ENCODE measurements around the gene COG5. TPM values are rescaled to one million over a fixed set of nuclear protein-coding genes. Genes with fewer than 3 reads are reported as not detected.

Gene COG5
- total RNA-seq, 4 donors from 2014 or later: 39.7 to 143 (median 98.3) TPM

GRCh38 chr7:107580716-107581383 lies 17.1 kb upstream of the COG5 start:
- intact Hi-C loops (cut with DNase I; ENCODE audit: low total_unique reads): no loop called here

GRCh38 chr7:107579885-107580715 lies 16.4 kb upstream of the COG5 start, which contains the start of gene BCAP29:
Gene BCAP29 (plus strand): TSS chr7:107580246. CDS start chr7:107580773, 527 bp downstream.
- intact Hi-C loops (cut with DNase I; ENCODE audit: low total_unique reads): no loop called here
- H3K4me3 ChIP-seq: peak within 1 kb of the TSS; percentile 65 to 74
- peak in 2 of 4 experiments; percentile 6 to 14 for TF ChIP-seq CTCF (IDR thresholded peaks at IDR 0.05)
- TF ChIP-seq POLR2A (IDR thresholded peaks at IDR 0.05): peak; percentile 61 to 93
- no peaks in the 10 kb centered on the region for H3K9me3 ChIP-seq
- DNase-seq: peak; percentile 65 to 70
- no peaks in the 10 kb centered on the region for H3K27me3 ChIP-seq
- no peaks in the 10 kb centered on the region for H3K36me3 ChIP-seq
- H3K27ac ChIP-seq: peak within 1 kb of the TSS; percentile 92 to 97
- H3K4me1 ChIP-seq: no peaks in the 10 kb centered on the region

More at GRCh38 chr7:107580716-107581383, 17.1 kb upstream of the COG5 start:
- Histone ChIP-seq H3K27me3 (no peaks in the 10 kb centered on the region), H3K4me1 (no peaks in the 10 kb centered on the region), H3K4me3 (peak overlapping the region; percentile 65 to 74), H3K36me3 (no peaks in the 10 kb centered on the region), H3K27ac (peak overlapping the region; percentile 92 to 97), H3K9me3 (no peaks in the 10 kb centered on the region)
- TF ChIP-seq CTCF (IDR thresholded peaks at IDR 0.05) (peak in 1 of 4 experiments; percentile 4), POLR2A (IDR thresholded peaks at IDR 0.05) (no peak)
- no peak for DNase-seq

- intact Hi-C loops (cut with DNase I; ENCODE audit: low total_unique reads): no loop called here
- Histone ChIP-seq H3K27me3 (no peaks in the 10 kb centered on the region), H3K27ac (peak overlapping the region; percentile 92 to 97), H3K4me1 (no peaks in the 10 kb centered on the region), H3K9me3 (no peaks in the 10 kb centered on the region), H3K36me3 (no peaks in the 10 kb centered on the region), H3K4me3 (peak overlapping the region; percentile 65 to 74)
- DNase-seq: no peak
- no peak for TF ChIP-seq POLR2A (IDR thresholded peaks at IDR 0.05)
- no peak for TF ChIP-seq CTCF (IDR thresholded peaks at IDR 0.05)
Observed at GRCh38 chr7:107579554-107579884, 15.8 kb upstream of the COG5 start.

DNA sequence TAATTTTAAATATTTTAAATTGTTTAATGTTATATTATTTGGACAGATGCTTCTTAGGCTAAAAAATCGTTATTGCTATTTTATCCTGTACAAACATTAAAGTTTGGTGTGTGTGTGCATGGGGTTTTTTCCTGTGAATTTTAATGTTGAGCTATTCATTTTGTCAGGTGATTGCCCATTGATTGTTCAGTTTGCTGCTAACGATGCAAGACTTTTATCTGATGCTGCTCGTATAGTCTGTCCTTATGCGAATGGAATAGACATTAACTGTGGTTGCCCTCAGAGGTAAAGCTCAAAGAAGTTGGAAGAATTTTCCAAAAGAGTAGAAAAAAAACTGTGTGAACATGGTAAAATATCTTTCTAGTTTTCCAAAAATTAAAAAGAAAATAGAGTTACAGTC lies 9.8 kb upstream of the COG5 start:
- Histone ChIP-seq H3K4me3 (no peak overlapping the region), H3K36me3 (no peaks in the 10 kb centered on the region), H3K9me3 (no peaks in the 10 kb centered on the region), H3K27ac (no peak overlapping the region), H3K4me1 (no peaks in the 10 kb centered on the region), H3K27me3 (no peaks in the 10 kb centered on the region)
- TF ChIP-seq POLR2A (IDR thresholded peaks at IDR 0.05): no peak
- no peak for TF ChIP-seq CTCF (IDR thresholded peaks at IDR 0.05)
- no peak for DNase-seq
- intact Hi-C loops (cut with DNase I; ENCODE audit: low total_unique reads): no loop called here

GRCh38 chr7:107570298-107570697 lies 6.6 kb upstream of the COG5 start:
- no peak overlapping the region for H3K27ac ChIP-seq
- no peaks in the 10 kb centered on the region for H3K36me3 ChIP-seq
- no peak overlapping the region for H3K4me3 ChIP-seq
- no peak for DNase-seq
- peaks cover 0 to 1% of the 10 kb centered on the region in 2 donors for H3K4me1 ChIP-seq
- no peaks in the 10 kb centered on the region for H3K27me3 ChIP-seq
- H3K9me3 ChIP-seq: no peaks in the 10 kb centered on the region
- TF ChIP-seq POLR2A (IDR thresholded peaks at IDR 0.05) (no peak), CTCF (IDR thresholded peaks at IDR 0.05) (no peak)
- intact Hi-C loops (cut with DNase I; ENCODE audit: low total_unique reads): no loop called here
